ENCODE measurements around the gene MEGF9. TPM values are rescaled to one million over a fixed set of nuclear protein-coding genes. Genes with fewer than 3 reads are reported as not detected.
"Not testable (repeated sequence)": the region's sequence is repeated elsewhere in the genome, so short reads cannot be mapped to it uniquely, and the experiment has no call there.

MEGF9 gene
- total and polyA plus RNA-seq, 4 donors: 29.0 to 61.0 (median 42.8) TPM

- Histone ChIP-seq H3K4me1 (ENCODE audit: control insufficient read depth, insufficient read depth, low read length) (peaks cover 3% of the 10 kb centered on the region), H3K9me3 (ENCODE audit: control insufficient read depth, insufficient read depth, low read length) (no peaks in the 10 kb centered on the region), H3K36me3 (ENCODE audit: control insufficient read depth, insufficient read depth, low read length) (peaks cover 13% of the 10 kb centered on the region), H3K4me3 (ENCODE audit: low read depth, low read length) (no peak overlapping the region), H3K27ac (ENCODE audit: low read depth, low read length) (no peak overlapping the region), H3K27me3 (ENCODE audit: control insufficient read depth, insufficient read depth, low read length) (no peaks in the 10 kb centered on the region)
- no peak for DNase-seq (ENCODE audit: low read depth in 4 of 6, low spot score in 6 of 6)
- no CpG with 5 or more reads among the region's 1 CpG for WGBS (ENCODE audit: insufficient coverage)
Measured at GRCh38 chr9:120561709-120562108, 152.6 kb downstream of the MEGF9 start.

- DNase-seq (ENCODE audit: low read depth in 4 of 6, low spot score in 6 of 6): no peak
- no peak overlapping the region for H3K4me3 ChIP-seq (ENCODE audit: low read depth, low read length)
- 88% methylated on average over 1 of the region's 1 CpG for WGBS (ENCODE audit: insufficient coverage)
- no peaks in the 10 kb centered on the region for H3K9me3 ChIP-seq (ENCODE audit: control insufficient read depth, insufficient read depth, low read length)
- no peak overlapping the region for H3K27ac ChIP-seq (ENCODE audit: low read depth, low read length)
- H3K36me3 ChIP-seq (ENCODE audit: control insufficient read depth, insufficient read depth, low read length): peaks cover 11% of the 10 kb centered on the region
- H3K27me3 ChIP-seq (ENCODE audit: control insufficient read depth, insufficient read depth, low read length): no peaks in the 10 kb centered on the region
- no peaks in the 10 kb centered on the region for H3K4me1 ChIP-seq (ENCODE audit: control insufficient read depth, insufficient read depth, low read length)
Measured at GRCh38 chr9:120559546-120559945, 154.7 kb downstream of the MEGF9 start.

GRCh38 chr9:120558454-120558853, 155.8 kb downstream of the MEGF9 start:
- H3K27ac ChIP-seq (ENCODE audit: low read depth, low read length): no peak overlapping the region
- H3K9me3 ChIP-seq (ENCODE audit: control insufficient read depth, insufficient read depth, low read length): no peaks in the 10 kb centered on the region
- peaks cover 11% of the 10 kb centered on the region for H3K36me3 ChIP-seq (ENCODE audit: control insufficient read depth, insufficient read depth, low read length)
- no peaks in the 10 kb centered on the region for H3K27me3 ChIP-seq (ENCODE audit: control insufficient read depth, insufficient read depth, low read length)
- H3K4me1 ChIP-seq (ENCODE audit: control insufficient read depth, insufficient read depth, low read length): no peaks in the 10 kb centered on the region
- DNase-seq (ENCODE audit: low read depth in 4 of 6, low spot score in 6 of 6): no peak
- 98% methylated on average over 3 of the region's 3 CpGs for WGBS (ENCODE audit: insufficient coverage)
- no peak overlapping the region for H3K4me3 ChIP-seq (ENCODE audit: low read depth, low read length)

- H3K27ac ChIP-seq (ENCODE audit: low read depth, low read length): no peak overlapping the region
- 0% methylated on average over 1 of the region's 2 CpGs for WGBS (ENCODE audit: insufficient coverage)
- H3K4me3 ChIP-seq (ENCODE audit: low read depth, low read length): no peak overlapping the region
- no peaks in the 10 kb centered on the region for H3K27me3 ChIP-seq (ENCODE audit: control insufficient read depth, insufficient read depth, low read length)
- no peaks in the 10 kb centered on the region for H3K9me3 ChIP-seq (ENCODE audit: control insufficient read depth, insufficient read depth, low read length)
- DNase-seq (ENCODE audit: low read depth in 4 of 6, low spot score in 6 of 6): no peak
- peaks cover 11% of the 10 kb centered on the region for H3K36me3 ChIP-seq (ENCODE audit: control insufficient read depth, insufficient read depth, low read length)
- no peaks in the 10 kb centered on the region for H3K4me1 ChIP-seq (ENCODE audit: control insufficient read depth, insufficient read depth, low read length)
Measured at GRCh38 chr9:120557205-120557604, 157.1 kb downstream of the MEGF9 start.

- Histone ChIP-seq H3K9me3 (ENCODE audit: control insufficient read depth, insufficient read depth, low read length) (no peaks in the 10 kb centered on the region), H3K36me3 (ENCODE audit: control insufficient read depth, insufficient read depth, low read length) (peaks cover 11% of the 10 kb centered on the region), H3K27me3 (ENCODE audit: control insufficient read depth, insufficient read depth, low read length) (no peaks in the 10 kb centered on the region), H3K4me1 (ENCODE audit: control insufficient read depth, insufficient read depth, low read length) (no peaks in the 10 kb centered on the region), H3K27ac (ENCODE audit: low read depth, low read length) (no peak overlapping the region), H3K4me3 (ENCODE audit: low read depth, low read length) (no peak overlapping the region)
- WGBS (ENCODE audit: insufficient coverage): 60% methylated on average over 1 of the region's 3 CpGs
- no peak for DNase-seq (ENCODE audit: low read depth in 4 of 6, low spot score in 6 of 6)
Measured at GRCh38 chr9:120556775-120557174, 157.5 kb downstream of the MEGF9 start.

- WGBS (ENCODE audit: insufficient coverage): no CpG with 5 or more reads among the region's 4 CpGs
- Histone ChIP-seq H3K36me3 (ENCODE audit: control insufficient read depth, insufficient read depth, low read length) (peaks cover 11% of the 10 kb centered on the region), H3K9me3 (ENCODE audit: control insufficient read depth, insufficient read depth, low read length) (no peaks in the 10 kb centered on the region), H3K4me3 (ENCODE audit: low read depth, low read length) (no peak overlapping the region), H3K27me3 (ENCODE audit: control insufficient read depth, insufficient read depth, low read length) (no peaks in the 10 kb centered on the region), H3K4me1 (ENCODE audit: control insufficient read depth, insufficient read depth, low read length) (no peaks in the 10 kb centered on the region), H3K27ac (ENCODE audit: low read depth, low read length) (no peak overlapping the region)
- no peak for DNase-seq (ENCODE audit: low read depth in 4 of 6, low spot score in 6 of 6)
Measured at GRCh38 chr9:120555839-120556238, 158.4 kb downstream of the MEGF9 start.

- H3K27ac ChIP-seq (ENCODE audit: low read depth, low read length); H3K27me3 ChIP-seq (ENCODE audit: control insufficient read depth, insufficient read depth, low read length); H3K4me3 ChIP-seq (ENCODE audit: low read depth, low read length); DNase-seq (ENCODE audit: low read depth in 4 of 6, low spot score in 6 of 6); H3K4me1 ChIP-seq (ENCODE audit: control insufficient read depth, insufficient read depth, low read length); H3K9me3 ChIP-seq (ENCODE audit: control insufficient read depth, insufficient read depth, low read length): not testable (repeated sequence)
- peaks cover 16% of the 10 kb centered on the region for H3K36me3 ChIP-seq (ENCODE audit: control insufficient read depth, insufficient read depth, low read length)
- WGBS (ENCODE audit: insufficient coverage): no CpG with 5 or more reads among the region's 7 CpGs
Measured at GRCh38 chr9:120552210-120552704, 162.0 kb downstream of the MEGF9 start.

Other genes with a start within 250 kb of the MEGF9 start
- 10 to 100 TPM; 36.5 to 50.1 TPM for gene CDK5RAP2, start 134.3 kb downstream of the MEGF9 start, total RNA-seq
- 10 to 100 TPM; 44.6 to 60.4 TPM for gene CDK5RAP2, start 134.3 kb downstream of the MEGF9 start, polyA plus RNA-seq (ENCODE audit: insufficient read length in 2 of 2)
- gene FBXW2, start 78.9 kb upstream of the MEGF9 start, total RNA-seq: 10 to 100 TPM; 34.7 to 47.6 TPM
- gene FBXW2, start 78.9 kb upstream of the MEGF9 start, polyA plus RNA-seq (ENCODE audit: insufficient read length in 2 of 2): 10 to 100 TPM; 48.4 to 50.0 TPM
- 10 to 100 TPM; 21.0 to 32.0 TPM for gene PSMD5, start 128.5 kb upstream of the MEGF9 start, total RNA-seq
- 10 to 100 TPM; 24.7 to 25.0 TPM for gene PSMD5, start 128.5 kb upstream of the MEGF9 start, polyA plus RNA-seq (ENCODE audit: insufficient read length in 2 of 2)
- gene PHF19, start 162.7 kb upstream of the MEGF9 start, total RNA-seq: 10 to 100 TPM; 13.6 to 27.5 TPM
- 10 to 100 TPM; 35.7 to 42.6 TPM for gene PHF19, start 162.7 kb upstream of the MEGF9 start, polyA plus RNA-seq (ENCODE audit: insufficient read length in 2 of 2)
- 1 to 10 TPM; 3.5 to 5.4 TPM for gene TRAF1, start 212.3 kb upstream of the MEGF9 start, total RNA-seq
- gene TRAF1, start 212.3 kb upstream of the MEGF9 start, polyA plus RNA-seq (ENCODE audit: insufficient read length in 2 of 2): 1 to 10 TPM; 5.5 to 6.8 TPM

Measured in spinal cord (tissue), 10 donors.